ENCODE measurements around the gene CYB561. TPM values are rescaled to one million over a fixed set of nuclear protein-coding genes. Genes with fewer than 3 reads are reported as not detected.

Gene CYB561
- total RNA-seq, 4 donors from 2014 or later, result 41.7 to 74.6 (median 56.4) TPM

DNA sequence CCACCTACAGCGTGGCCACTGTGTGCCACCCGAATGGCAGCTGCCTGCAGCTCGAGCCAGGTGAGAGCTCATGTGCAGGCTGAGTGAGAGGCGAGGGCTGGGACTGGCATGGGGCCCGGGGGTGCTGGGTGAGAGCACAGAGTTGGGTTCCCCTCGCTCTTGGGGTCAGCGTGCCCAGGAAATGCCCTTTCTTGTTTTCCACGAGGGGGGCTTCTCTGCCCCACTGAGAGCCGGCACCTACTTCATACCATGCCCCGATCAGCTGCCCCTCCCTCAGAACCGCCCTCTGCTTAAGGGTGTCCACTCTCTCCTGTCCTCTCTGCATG, 40.9 kb upstream of the CYB561 start:
- TF ChIP-seq, protein P1, sequence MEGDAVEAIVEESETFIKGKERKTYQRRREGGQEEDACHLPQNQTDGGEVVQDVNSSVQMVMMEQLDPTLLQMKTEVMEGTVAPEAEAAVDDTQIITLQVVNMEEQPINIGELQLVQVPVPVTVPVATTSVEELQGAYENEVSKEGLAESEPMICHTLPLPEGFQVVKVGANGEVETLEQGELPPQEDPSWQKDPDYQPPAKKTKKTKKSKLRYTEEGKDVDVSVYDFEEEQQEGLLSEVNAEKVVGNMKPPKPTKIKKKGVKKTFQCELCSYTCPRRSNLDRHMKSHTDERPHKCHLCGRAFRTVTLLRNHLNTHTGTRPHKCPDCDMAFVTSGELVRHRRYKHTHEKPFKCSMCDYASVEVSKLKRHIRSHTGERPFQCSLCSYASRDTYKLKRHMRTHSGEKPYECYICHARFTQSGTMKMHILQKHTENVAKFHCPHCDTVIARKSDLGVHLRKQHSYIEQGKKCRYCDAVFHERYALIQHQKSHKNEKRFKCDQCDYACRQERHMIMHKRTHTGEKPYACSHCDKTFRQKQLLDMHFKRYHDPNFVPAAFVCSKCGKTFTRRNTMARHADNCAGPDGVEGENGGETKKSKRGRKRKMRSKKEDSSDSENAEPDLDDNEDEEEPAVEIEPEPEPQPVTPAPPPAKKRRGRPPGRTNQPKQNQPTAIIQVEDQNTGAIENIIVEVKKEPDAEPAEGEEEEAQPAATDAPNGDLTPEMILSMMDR (IDR thresholded peaks at IDR 0.05), result no peak
- no peak for TF ChIP-seq POLR2A (IDR thresholded peaks at IDR 0.05)
- intact Hi-C loops (cut with DNase I; ENCODE audit: low total_unique reads), result no loop called here
- WGBS, 2 donors, result 83 to 84% methylated on average over 6 to 11 of the region's 11 CpGs
- no peak for DNase-seq (ENCODE audit: low spot score in 2 of 2)
- H3K4me3 ChIP-seq (ENCODE audit: low read depth, poor library complexity, severe bottlenecking), result no peak overlapping the region

DNA sequence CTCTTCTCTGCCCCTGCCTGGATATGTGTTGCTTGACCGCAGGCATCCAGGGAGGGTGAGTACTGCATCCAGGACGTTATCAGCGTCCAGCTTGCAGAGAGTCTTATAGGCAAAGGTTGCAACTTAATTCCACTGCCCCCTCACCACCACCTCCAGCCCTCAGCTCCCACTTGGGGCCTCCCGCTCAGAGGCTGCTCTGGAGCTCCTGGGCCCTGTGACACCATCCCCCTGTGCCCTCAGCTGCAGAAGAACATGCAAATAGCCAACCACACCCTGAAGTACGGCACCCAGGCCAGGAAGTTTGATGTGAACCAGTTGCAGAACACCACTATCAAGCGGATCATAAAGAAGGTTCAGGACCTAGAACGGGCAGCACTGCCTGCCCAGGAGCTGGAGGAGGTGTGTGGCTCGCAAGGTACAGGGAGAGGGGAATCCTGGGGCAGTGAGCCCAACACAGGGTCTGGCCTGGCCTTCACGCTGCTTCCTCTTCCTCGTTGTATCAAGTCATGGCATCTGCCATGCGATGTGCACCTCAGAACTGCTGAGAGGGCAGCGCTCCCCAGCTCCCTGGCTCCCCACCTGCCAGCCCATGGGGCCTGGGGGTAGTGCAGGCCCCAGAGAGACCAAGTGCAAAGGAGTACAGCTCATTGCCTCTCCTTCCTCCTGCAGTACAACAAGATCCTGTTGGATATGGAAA, 40.4 kb upstream of the CYB561 start:
- intact Hi-C loops (cut with DNase I; ENCODE audit: low total_unique reads), result no loop called here
- WGBS, 2 donors, result 82 to 83% methylated on average over 12 of the region's 12 CpGs
- no peak for DNase-seq (ENCODE audit: low spot score in 2 of 2)
- no peak overlapping the region for H3K4me3 ChIP-seq (ENCODE audit: low read depth, poor library complexity, severe bottlenecking)
- no peak for TF ChIP-seq POLR2A (IDR thresholded peaks at IDR 0.05)
- TF ChIP-seq, protein P1 (IDR thresholded peaks at IDR 0.05), result no peak

DNA sequence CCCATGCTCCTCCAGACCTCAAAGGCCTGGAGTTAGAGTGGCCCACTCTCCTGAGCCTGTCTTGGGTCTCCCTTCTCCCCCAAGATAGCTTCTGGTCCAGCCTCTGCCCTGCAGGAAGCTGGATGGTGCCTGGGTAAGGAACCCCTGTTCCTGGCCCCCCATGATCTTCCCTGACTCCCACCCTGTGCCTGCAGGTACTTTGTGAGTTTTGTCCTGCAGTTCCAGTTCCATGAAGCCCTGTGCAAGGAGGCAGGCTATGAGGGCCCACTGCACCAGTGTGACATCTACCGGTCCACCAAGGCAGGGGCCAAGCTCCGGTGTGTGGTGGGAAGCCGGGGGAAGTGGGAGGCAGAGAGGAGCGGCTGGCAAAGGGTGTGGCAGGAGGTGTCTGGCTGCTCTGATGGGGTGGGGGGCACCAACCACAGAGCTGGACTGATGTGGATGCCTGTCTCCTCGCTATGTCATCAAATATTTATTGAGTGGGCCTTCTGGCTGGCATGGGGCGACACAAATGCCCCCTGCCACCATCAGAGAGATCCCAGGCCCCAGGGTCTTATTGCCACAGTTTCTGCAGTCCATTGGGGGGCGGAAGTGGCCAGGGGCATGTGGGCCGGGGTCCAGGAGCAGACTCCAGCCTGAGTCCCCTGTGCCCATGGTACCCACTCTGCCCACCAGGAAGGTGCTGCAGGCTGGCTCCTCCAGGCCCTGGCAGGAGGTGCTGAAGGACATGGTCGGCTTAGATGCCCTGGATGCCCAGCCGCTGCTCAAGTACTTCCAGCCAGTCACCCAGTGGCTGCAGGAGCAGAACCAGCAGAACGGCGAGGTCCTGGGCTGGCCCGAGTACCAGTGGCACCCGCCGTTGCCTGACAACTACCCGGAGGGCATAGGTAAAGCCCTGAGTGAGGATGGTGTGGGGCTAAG, 37.8 kb upstream of the CYB561 start:
- WGBS, 2 donors, result 93 to 95% methylated on average over 14 to 15 of the region's 16 CpGs
- TF ChIP-seq, protein P1 (IDR thresholded peaks at IDR 0.05), result no peak
- no peak for TF ChIP-seq POLR2A (IDR thresholded peaks at IDR 0.05)
- no peak for DNase-seq (ENCODE audit: low spot score in 2 of 2)
- H3K4me3 ChIP-seq (ENCODE audit: low read depth, poor library complexity, severe bottlenecking), result no peak overlapping the region
- intact Hi-C loops (cut with DNase I; ENCODE audit: low total_unique reads), result no loop called here

DNA sequence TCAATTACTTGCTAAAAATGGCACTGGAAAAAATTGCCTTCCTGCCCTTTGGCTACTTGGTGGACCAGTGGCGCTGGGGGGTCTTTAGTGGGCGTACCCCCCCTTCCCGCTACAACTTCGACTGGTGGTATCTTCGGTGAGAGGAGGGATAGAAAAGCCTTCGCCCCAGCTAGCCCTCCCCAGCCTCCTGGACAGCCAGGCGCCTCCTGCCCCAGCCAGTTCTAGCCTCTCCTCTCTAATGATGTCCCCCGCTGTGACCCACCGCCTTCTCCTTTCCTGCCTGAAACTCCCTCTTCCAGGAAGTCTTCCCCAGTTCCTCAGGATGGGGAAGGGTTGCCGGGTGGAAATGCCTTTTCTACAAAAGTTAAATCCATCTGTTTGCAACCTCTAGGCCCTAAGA, 36.9 kb upstream of the CYB561 start:
- no peak for TF ChIP-seq POLR2A (IDR thresholded peaks at IDR 0.05)
- TF ChIP-seq, protein P1 (IDR thresholded peaks at IDR 0.05), result no peak
- no peak overlapping the region for H3K4me3 ChIP-seq (ENCODE audit: low read depth, poor library complexity, severe bottlenecking)
- WGBS, 2 donors, result 84 to 86% methylated on average over 10 of the region's 10 CpGs
- DNase-seq (ENCODE audit: low spot score in 2 of 2), result no peak
- intact Hi-C loops (cut with DNase I; ENCODE audit: low total_unique reads), result no loop called here

DNA sequence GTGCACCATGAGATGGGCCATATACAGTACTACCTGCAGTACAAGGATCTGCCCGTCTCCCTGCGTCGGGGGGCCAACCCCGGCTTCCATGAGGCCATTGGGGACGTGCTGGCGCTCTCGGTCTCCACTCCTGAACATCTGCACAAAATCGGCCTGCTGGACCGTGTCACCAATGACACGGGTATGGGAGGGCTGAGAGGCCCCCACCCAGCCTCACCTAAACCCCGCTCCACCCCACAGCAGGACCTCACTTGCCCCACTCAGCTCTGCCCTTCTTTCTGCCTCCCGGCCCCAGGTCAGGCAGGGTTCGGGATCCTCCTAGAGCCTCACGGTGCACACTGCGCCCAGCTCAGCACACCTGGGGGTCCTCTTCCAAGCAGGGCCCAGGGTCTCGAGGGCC, 36.4 kb upstream of the CYB561 start:
- 89 to 94% methylated on average over 16 of the region's 16 CpGs for WGBS, 2 donors
- TF ChIP-seq POLR2A (IDR thresholded peaks at IDR 0.05), result no peak
- TF ChIP-seq, protein P1 (IDR thresholded peaks at IDR 0.05), result no peak
- intact Hi-C loops (cut with DNase I; ENCODE audit: low total_unique reads), result no loop called here
- DNase-seq (ENCODE audit: low spot score in 2 of 2), result no peak
- no peak overlapping the region for H3K4me3 ChIP-seq (ENCODE audit: low read depth, poor library complexity, severe bottlenecking)

All from lower leg skin (tissue), 4 donors.